Measurements from ENCODE around the gene FOXJ3.

The FOXJ3 gene

GRCh38 chr1:42157667-42158066 lies 177.4 kb downstream of the FOXJ3 start:
- H3K9ac ChIP-seq (ENCODE audit: insufficient read length) = no peak overlapping the region
- TF ChIP-seq POLR2AphosphoS5 (IDR thresholded peaks at IDR 0.05; ENCODE audit: borderline replicate concordance, low read depth, low read length) (no peak), EZH2 (IDR thresholded peaks at IDR 0.05) (no peak), FOXP2 (optimal IDR thresholded peaks at IDR 0.05; ENCODE audit: control extremely low read depth, extremely low read length, insufficient read depth) (no peak)
- DNase-seq (ENCODE audit: low read depth, low spot score) = no peak
- no peak overlapping the region for H3K27ac ChIP-seq
- H3K36me3 ChIP-seq (ENCODE audit: insufficient read depth, low read length) = no peaks in the 10 kb centered on the region
- H3K9me3 ChIP-seq (ENCODE audit: low read depth, low read length) = no peaks in the 10 kb centered on the region
- H3K4me3 ChIP-seq = no peak overlapping the region

- no peak overlapping the region for H3K9ac ChIP-seq (ENCODE audit: insufficient read length)
- no peak for DNase-seq (ENCODE audit: low read depth, low spot score)
- H3K27ac ChIP-seq = no peak overlapping the region
- H3K9me3 ChIP-seq (ENCODE audit: low read depth, low read length) = no peaks in the 10 kb centered on the region
- H3K4me3 ChIP-seq = no peak overlapping the region
- no peaks in the 10 kb centered on the region for H3K36me3 ChIP-seq (ENCODE audit: insufficient read depth, low read length)
- TF ChIP-seq EZH2 (IDR thresholded peaks at IDR 0.05) (no peak), FOXP2 (optimal IDR thresholded peaks at IDR 0.05; ENCODE audit: control extremely low read depth, extremely low read length, insufficient read depth) (no peak)
These were observed 179.7 kb downstream of the FOXJ3 start for GRCh38 chr1:42155362-42155761.

- no peaks in the 10 kb centered on the region for H3K9me3 ChIP-seq (ENCODE audit: low read depth, low read length)
- H3K4me3 ChIP-seq = no peak overlapping the region
- H3K9ac ChIP-seq (ENCODE audit: insufficient read length) = no peak overlapping the region
- H3K36me3 ChIP-seq (ENCODE audit: insufficient read depth, low read length) = no peaks in the 10 kb centered on the region
- no peak overlapping the region for H3K27ac ChIP-seq
- no peak for DNase-seq (ENCODE audit: low read depth, low spot score)
- TF ChIP-seq POLR2AphosphoS5 (IDR thresholded peaks at IDR 0.05; ENCODE audit: borderline replicate concordance, low read depth, low read length) (no peak), EZH2 (IDR thresholded peaks at IDR 0.05) (no peak), FOXP2 (optimal IDR thresholded peaks at IDR 0.05; ENCODE audit: control extremely low read depth, extremely low read length, insufficient read depth) (no peak)
These were observed 180.3 kb downstream of the FOXJ3 start for GRCh38 chr1:42154685-42155084.

- H3K36me3 ChIP-seq (ENCODE audit: insufficient read depth, low read length) = no peaks in the 10 kb centered on the region
- DNase-seq (ENCODE audit: low read depth, low spot score) = no peak
- no peak for TF ChIP-seq POLR2AphosphoS5 (IDR thresholded peaks at IDR 0.05; ENCODE audit: borderline replicate concordance, low read depth, low read length)
- no peak for TF ChIP-seq FOXP2 (optimal IDR thresholded peaks at IDR 0.05; ENCODE audit: control extremely low read depth, extremely low read length, insufficient read depth)
- TF ChIP-seq EZH2 (IDR thresholded peaks at IDR 0.05) = no peak
- no peak overlapping the region for H3K4me3 ChIP-seq
- H3K9ac ChIP-seq (ENCODE audit: insufficient read length) = no peak overlapping the region
- H3K9me3 ChIP-seq (ENCODE audit: low read depth, low read length) = no peaks in the 10 kb centered on the region
- no peak overlapping the region for H3K27ac ChIP-seq
These were observed 181.4 kb downstream of the FOXJ3 start for GRCh38 chr1:42153624-42154023.

- no peak for DNase-seq (ENCODE audit: low read depth, low spot score)
- Histone ChIP-seq H3K27ac (no peak within 1 kb of the TSS), H3K36me3 (ENCODE audit: insufficient read depth, low read length) (no peaks in the 10 kb centered on the region), H3K4me3 (no peak within 1 kb of the TSS), H3K9ac (ENCODE audit: insufficient read length) (no peak within 1 kb of the TSS), H3K9me3 (ENCODE audit: low read depth, low read length) (no peaks in the 10 kb centered on the region)
- TF ChIP-seq POLR2AphosphoS5 (IDR thresholded peaks at IDR 0.05; ENCODE audit: borderline replicate concordance, low read depth, low read length) (no peak), FOXP2 (optimal IDR thresholded peaks at IDR 0.05; ENCODE audit: control extremely low read depth, extremely low read length, insufficient read depth) (no peak), EZH2 (IDR thresholded peaks at IDR 0.05) (no peak)
These were observed 182.0 kb downstream of the FOXJ3 start, which contains the start of gene GUCA2B for GRCh38 chr1:42152907-42153600. GUCA2B (plus strand) TSS chr1:42153410; CDS start chr1:42153451, 41 bp downstream.

- Histone ChIP-seq H3K27ac (no peak overlapping the region), H3K36me3 (ENCODE audit: insufficient read depth, low read length) (no peaks in the 10 kb centered on the region), H3K4me3 (no peak overlapping the region), H3K9me3 (ENCODE audit: low read depth, low read length) (no peaks in the 10 kb centered on the region), H3K9ac (ENCODE audit: insufficient read length) (no peak overlapping the region)
- no peak for DNase-seq (ENCODE audit: low read depth, low spot score)
- TF ChIP-seq FOXP2 (optimal IDR thresholded peaks at IDR 0.05; ENCODE audit: control extremely low read depth, extremely low read length, insufficient read depth) (no peak), POLR2AphosphoS5 (IDR thresholded peaks at IDR 0.05; ENCODE audit: borderline replicate concordance, low read depth, low read length) (no peak), EZH2 (IDR thresholded peaks at IDR 0.05) (no peak)
These were observed 182.9 kb downstream of the FOXJ3 start for GRCh38 chr1:42152119-42152518.

GRCh38 chr1:42150651-42151050 lies 184.4 kb downstream of the FOXJ3 start:
- DNase-seq (ENCODE audit: low read depth, low spot score) = no peak
- H3K27ac ChIP-seq = no peak overlapping the region
- TF ChIP-seq FOXP2 (optimal IDR thresholded peaks at IDR 0.05; ENCODE audit: control extremely low read depth, extremely low read length, insufficient read depth) (no peak), EZH2 (IDR thresholded peaks at IDR 0.05) (no peak), POLR2AphosphoS5 (IDR thresholded peaks at IDR 0.05; ENCODE audit: borderline replicate concordance, low read depth, low read length) (no peak)

GRCh38 chr1:42148166-42148565 lies 186.9 kb downstream of the FOXJ3 start:
- Histone ChIP-seq H3K9ac (ENCODE audit: insufficient read length) (no peak overlapping the region), H3K9me3 (ENCODE audit: low read depth, low read length) (no peaks in the 10 kb centered on the region), H3K27ac (no peak overlapping the region), H3K4me3 (no peak overlapping the region), H3K36me3 (ENCODE audit: insufficient read depth, low read length) (no peaks in the 10 kb centered on the region)
- TF ChIP-seq POLR2AphosphoS5 (IDR thresholded peaks at IDR 0.05; ENCODE audit: borderline replicate concordance, low read depth, low read length) = no peak
- no peak for TF ChIP-seq FOXP2 (optimal IDR thresholded peaks at IDR 0.05; ENCODE audit: control extremely low read depth, extremely low read length, insufficient read depth)
- no peak for TF ChIP-seq EZH2 (IDR thresholded peaks at IDR 0.05)
- DNase-seq (ENCODE audit: low read depth, low spot score) = no peak

More at GRCh38 chr1:42150651-42151050, 184.4 kb downstream of the FOXJ3 start:
- no peaks in the 10 kb centered on the region for H3K9me3 ChIP-seq (ENCODE audit: low read depth, low read length)
- no peak overlapping the region for H3K4me3 ChIP-seq
- H3K9ac ChIP-seq (ENCODE audit: insufficient read length) = no peak overlapping the region
- H3K36me3 ChIP-seq (ENCODE audit: insufficient read depth, low read length) = no peaks in the 10 kb centered on the region
